ENCODE results near the gene RASGRF2. TPM values are rescaled to one million over a fixed set of nuclear protein-coding genes. Genes with fewer than 3 reads are reported as not detected.

RASGRF2 gene
- total RNA-seq, 4 donors from 2014 or later, result 3.6 to 6.3 (median 4.8) TPM

DNA sequence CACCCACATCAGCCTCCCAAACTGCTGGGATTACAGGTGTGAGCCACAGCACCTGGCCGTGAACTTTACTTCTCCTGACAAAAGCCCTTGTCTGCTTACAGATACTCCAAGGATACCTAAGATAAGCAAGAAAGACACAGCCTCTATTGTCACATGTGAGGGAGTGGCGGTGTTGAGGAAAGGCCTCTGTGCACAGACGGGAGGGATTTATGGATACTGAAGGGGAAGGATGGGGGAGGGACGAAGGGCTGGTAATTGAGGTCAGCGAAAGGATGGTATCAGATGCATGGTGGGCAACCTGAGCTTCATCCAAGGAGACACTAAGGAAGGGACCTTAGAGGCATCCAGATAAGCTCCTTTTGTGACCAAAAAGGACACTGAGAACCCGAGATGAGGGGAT lies 206.3 kb downstream of the RASGRF2 start:
- no peak overlapping the region for H3K27ac ChIP-seq
- intact Hi-C loops (cut with DNase I; ENCODE audit: low total_unique reads), result no loop called here
- in situ Hi-C loops (cut with MboI; ENCODE audit: low sequenced_read_pairs in 4 of 4), result no loop called here
- no peak overlapping the region for H3K4me3 ChIP-seq
- TF ChIP-seq POLR2A (IDR thresholded peaks at IDR 0.05), result no peak
- H3K9me3 ChIP-seq, result no peaks in the 10 kb centered on the region
- no peaks in the 10 kb centered on the region for H3K27me3 ChIP-seq
- ATAC-seq, result no peak
- no peaks in the 10 kb centered on the region for H3K36me3 ChIP-seq
- DNase-seq, result no peak
- peaks cover 0 to 3% of the 10 kb centered on the region in 2 donors for H3K4me1 ChIP-seq

DNA sequence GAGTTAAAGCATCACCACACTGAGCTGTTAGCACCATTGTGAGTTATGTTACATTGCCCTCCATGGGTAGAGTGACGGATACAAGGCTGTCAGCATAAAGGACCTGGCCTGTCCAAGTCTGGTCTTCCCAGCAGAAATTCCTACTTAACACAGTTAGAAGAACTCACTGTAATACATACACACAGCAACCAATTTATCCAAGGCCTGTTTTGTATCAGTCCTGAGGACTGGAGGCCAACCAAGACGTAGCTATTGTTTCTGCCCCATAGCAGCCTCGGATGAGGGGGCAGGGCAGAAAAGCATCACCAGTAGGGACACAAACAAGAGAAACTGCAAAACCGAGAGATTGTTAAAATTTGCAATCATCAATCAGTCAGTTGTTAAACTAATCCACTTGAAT lies 206.9 kb downstream of the RASGRF2 start:
- DNase-seq (no peak), ATAC-seq (no peak)
- H3K27me3 ChIP-seq, result no peaks in the 10 kb centered on the region
- intact Hi-C loops (cut with DNase I; ENCODE audit: low total_unique reads) (no loop called here), in situ Hi-C loops (cut with MboI; ENCODE audit: low sequenced_read_pairs in 4 of 4) (no loop called here)
- TF ChIP-seq, protein P1, sequence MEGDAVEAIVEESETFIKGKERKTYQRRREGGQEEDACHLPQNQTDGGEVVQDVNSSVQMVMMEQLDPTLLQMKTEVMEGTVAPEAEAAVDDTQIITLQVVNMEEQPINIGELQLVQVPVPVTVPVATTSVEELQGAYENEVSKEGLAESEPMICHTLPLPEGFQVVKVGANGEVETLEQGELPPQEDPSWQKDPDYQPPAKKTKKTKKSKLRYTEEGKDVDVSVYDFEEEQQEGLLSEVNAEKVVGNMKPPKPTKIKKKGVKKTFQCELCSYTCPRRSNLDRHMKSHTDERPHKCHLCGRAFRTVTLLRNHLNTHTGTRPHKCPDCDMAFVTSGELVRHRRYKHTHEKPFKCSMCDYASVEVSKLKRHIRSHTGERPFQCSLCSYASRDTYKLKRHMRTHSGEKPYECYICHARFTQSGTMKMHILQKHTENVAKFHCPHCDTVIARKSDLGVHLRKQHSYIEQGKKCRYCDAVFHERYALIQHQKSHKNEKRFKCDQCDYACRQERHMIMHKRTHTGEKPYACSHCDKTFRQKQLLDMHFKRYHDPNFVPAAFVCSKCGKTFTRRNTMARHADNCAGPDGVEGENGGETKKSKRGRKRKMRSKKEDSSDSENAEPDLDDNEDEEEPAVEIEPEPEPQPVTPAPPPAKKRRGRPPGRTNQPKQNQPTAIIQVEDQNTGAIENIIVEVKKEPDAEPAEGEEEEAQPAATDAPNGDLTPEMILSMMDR (IDR thresholded peaks at IDR 0.05 in 4 of 5, conservative IDR thresholded peaks at IDR 0.05 in 1 of 5), result no peak
- TF ChIP-seq POLR2A (IDR thresholded peaks at IDR 0.05), result no peak
- no peaks in the 10 kb centered on the region for H3K9me3 ChIP-seq
- H3K36me3 ChIP-seq, result no peaks in the 10 kb centered on the region
- no peak overlapping the region for H3K4me3 ChIP-seq
- peaks cover 0 to 3% of the 10 kb centered on the region in 2 donors for H3K4me1 ChIP-seq
- H3K27ac ChIP-seq, result no peak overlapping the region

DNA sequence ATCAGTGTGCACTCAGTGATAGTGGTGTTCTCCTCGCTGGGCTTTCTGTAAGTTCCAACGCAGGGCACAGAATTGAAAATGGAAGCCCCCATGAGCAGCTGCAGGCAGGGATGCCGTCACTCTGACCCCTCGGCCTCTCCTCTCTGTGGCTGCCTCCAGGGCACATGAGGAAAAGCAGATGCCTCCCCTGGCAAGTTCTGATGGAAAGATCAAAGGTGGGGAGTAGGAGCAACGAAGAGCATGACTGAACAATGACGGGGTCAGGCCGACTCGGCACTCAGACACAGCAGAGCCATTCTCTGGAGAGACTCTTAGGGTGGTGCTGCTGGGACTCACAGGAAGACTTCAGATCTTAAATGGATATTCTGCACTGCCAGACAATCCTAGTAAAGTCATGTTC lies 207.4 kb downstream of the RASGRF2 start:
- Histone ChIP-seq H3K4me1 (peaks cover 0 to 3% of the 10 kb centered on the region in 2 donors), H3K4me3 (no peak overlapping the region), H3K36me3 (no peaks in the 10 kb centered on the region), H3K27me3 (no peaks in the 10 kb centered on the region), H3K27ac (no peak overlapping the region), H3K9me3 (no peaks in the 10 kb centered on the region)
- TF ChIP-seq, protein P1 (IDR thresholded peaks at IDR 0.05 in 4 of 5, conservative IDR thresholded peaks at IDR 0.05 in 1 of 5), result no peak
- TF ChIP-seq POLR2A (IDR thresholded peaks at IDR 0.05), result no peak
- DNase-seq, result no peak
- intact Hi-C loops (cut with DNase I; ENCODE audit: low total_unique reads), result no loop called here
- ATAC-seq, result no peak
- in situ Hi-C loops (cut with MboI; ENCODE audit: low sequenced_read_pairs in 4 of 4), result no loop called here

DNA sequence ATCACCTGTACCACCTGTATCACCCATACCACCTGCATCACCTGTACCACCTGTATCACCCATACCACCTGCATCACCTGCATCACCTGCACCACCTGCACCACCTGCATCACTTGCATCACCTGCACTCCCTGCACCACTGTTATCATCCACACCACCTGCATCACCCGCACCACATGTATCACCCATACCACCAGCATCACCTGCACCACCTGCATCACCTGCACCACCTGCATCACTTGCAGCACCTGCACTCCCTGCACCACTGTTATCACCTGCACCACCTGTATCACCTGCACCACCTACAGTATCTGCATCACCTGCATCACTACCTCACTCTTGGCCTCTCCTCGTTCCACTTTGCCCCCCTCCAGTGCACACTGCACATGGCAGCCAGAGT lies 209.8 kb downstream of the RASGRF2 start:
- Histone ChIP-seq H3K4me3 (no peak overlapping the region), H3K27me3 (no peaks in the 10 kb centered on the region), H3K4me1 (peaks cover 0 to 3% of the 10 kb centered on the region in 2 donors), H3K27ac (no peak overlapping the region), H3K36me3 (no peaks in the 10 kb centered on the region), H3K9me3 (no peaks in the 10 kb centered on the region)
- in situ Hi-C loops (cut with MboI; ENCODE audit: low sequenced_read_pairs in 4 of 4) (no loop called here), intact Hi-C loops (cut with DNase I; ENCODE audit: low total_unique reads) (no loop called here)
- TF ChIP-seq, protein P1 (IDR thresholded peaks at IDR 0.05 in 4 of 5, conservative IDR thresholded peaks at IDR 0.05 in 1 of 5), result no peak
- TF ChIP-seq POLR2A (IDR thresholded peaks at IDR 0.05), result no peak
- ATAC-seq (no peak), DNase-seq (no peak)

DNA sequence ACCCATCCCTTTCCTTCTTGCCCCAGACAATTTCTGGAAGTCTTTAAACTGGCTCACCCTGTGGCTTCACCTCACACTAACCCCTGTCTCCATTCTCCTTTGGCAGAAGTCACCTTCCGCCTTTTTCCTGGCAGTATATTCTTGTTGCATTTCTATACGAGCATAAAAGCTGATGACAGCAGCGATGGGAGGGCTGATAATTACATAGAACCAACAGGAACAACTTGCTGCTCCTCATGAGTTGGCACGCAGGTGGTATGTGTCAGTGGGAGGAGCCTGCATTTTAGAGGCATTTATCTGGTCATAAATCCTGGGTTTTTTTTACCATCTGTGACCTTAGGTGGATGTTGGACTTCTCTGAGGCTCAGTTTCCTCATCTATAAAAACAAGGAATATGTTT lies 211.6 kb downstream of the RASGRF2 start:
- Histone ChIP-seq H3K36me3 (no peaks in the 10 kb centered on the region), H3K9me3 (no peaks in the 10 kb centered on the region), H3K4me3 (no peak overlapping the region), H3K27ac (no peak overlapping the region), H3K27me3 (no peaks in the 10 kb centered on the region), H3K4me1 (peaks cover 0 to 3% of the 10 kb centered on the region in 2 donors)
- intact Hi-C loops (cut with DNase I; ENCODE audit: low total_unique reads), result no loop called here
- no peak for TF ChIP-seq POLR2A (IDR thresholded peaks at IDR 0.05)
- TF ChIP-seq, protein P1 (IDR thresholded peaks at IDR 0.05 in 4 of 5, conservative IDR thresholded peaks at IDR 0.05 in 1 of 5), result no peak
- in situ Hi-C loops (cut with MboI; ENCODE audit: low sequenced_read_pairs in 4 of 4), result no loop called here
- no peak for DNase-seq
- ATAC-seq, result no peak
